Cortex of kidney (tissue), 1 donor: ENCODE data around the gene EDARADD.
"Not testable (repeated sequence)": the region's sequence is repeated elsewhere in the genome, so short reads cannot be mapped to it uniquely, and the experiment has no call there.

Experiments used
- DNase-seq: peaks from one replicate; lab custom pipeline; 2025; lab: John Stamatoyannopoulos, UW

Gene EDARADD

GRCh38 chr1:236489710-236490377, 95.8 kb downstream of the EDARADD start:
- no peak for DNase-seq

GRCh38 chr1:236491469-236492136, 97.5 kb downstream of the EDARADD start:
- DNase-seq: no peak

GRCh38 chr1:236492378-236492777, 98.3 kb downstream of the EDARADD start:
- no peak for DNase-seq

GRCh38 chr1:236494082-236494481, 100.0 kb downstream of the EDARADD start:
- DNase-seq: no peak

GRCh38 chr1:236494586-236495466, 100.7 kb downstream of the EDARADD start:
- no peak for DNase-seq

- no peak for DNase-seq
Measured at GRCh38 chr1:236495467-236496112, 101.5 kb downstream of the EDARADD start.

- no peak for DNase-seq
Measured at GRCh38 chr1:236497908-236498307, 103.8 kb downstream of the EDARADD start.

GRCh38 chr1:236501093-236501492, 107.0 kb downstream of the EDARADD start:
- DNase-seq: no peak

GRCh38 chr1:236502579-236502971, 108.5 kb downstream of the EDARADD start:
- no peak for DNase-seq

GRCh38 chr1:236502972-236503639, 109.0 kb downstream of the EDARADD start:
- no peak for DNase-seq

GRCh38 chr1:236504338-236504737, 110.3 kb downstream of the EDARADD start:
- DNase-seq: not testable (repeated sequence)

GRCh38 chr1:236507022-236507700, 113.1 kb downstream of the EDARADD start:
- DNase-seq: no peak

- no peak for DNase-seq
Measured at GRCh38 chr1:236508593-236509027, 114.5 kb downstream of the EDARADD start.

GRCh38 chr1:236509203-236509602, 115.1 kb downstream of the EDARADD start:
- no peak for DNase-seq

GRCh38 chr1:236509647-236510401, 115.7 kb downstream of the EDARADD start:
- DNase-seq: no peak

- DNase-seq: no peak
Measured at GRCh38 chr1:236511735-236512418, 117.8 kb downstream of the EDARADD start.

- no peak for DNase-seq
Measured at GRCh38 chr1:236514703-236515442, 120.8 kb downstream of the EDARADD start.

- DNase-seq: no peak
Measured at GRCh38 chr1:236515443-236515958, 121.4 kb downstream of the EDARADD start.
